IMR-90 (cell line): ENCODE results near the gene THSD1. TPM values are rescaled to one million over a fixed set of nuclear protein-coding genes. Genes with fewer than 3 reads are reported as not detected.

ENCODE experiments used
- ATAC-seq: fragments of 200-7000 bp; cut with Tn5 transposase; 2 replicates; pipeline ENCODE4 v1.9.1; 2020; ENCODE audit warnings: low read depth, mild to moderate bottlenecking, moderate library complexity
- BruUV-seq: library from RNA; stranded (reverse); fragments of 400-500 nt; replicated peaks from 2 replicates; lab custom pipeline; 2021; lab: Mats Ljungman, UMichigan
- CTCF ChIA-PET: fragments of 300-600 bp; formaldehyde crosslinking; extraction: SDS; loops from one replicate; lab custom pipeline; 2021; ENCODE audit warnings: antibody characterized with exemption; lab: Yijun Ruan, JAX
- POLR2A ChIA-PET: fragments of 300-600 bp; sonication (Branson Sonifier 250); formaldehyde crosslinking; loops from one replicate; lab custom pipeline; 2022; ENCODE audit warnings: antibody characterized with exemption; ENCODE audit not compliant: unreplicated experiment; lab: Charles Lee
- DNase-seq: peaks from one replicate; pipeline ENCODE4 v3.0.0; 2013
- H2AFZ ChIP-seq: replicated peaks from 2 replicates; pipeline ENCODE3; 2013; ENCODE audit warnings: low read length, mild to moderate bottlenecking; ENCODE audit not compliant: poor library complexity
- H2AK5ac ChIP-seq: 2 replicates; pipeline ENCODE4 v1.6.1; 2013; ENCODE audit warnings: low read depth, low read length, inconsistent platforms
- H2AK9ac ChIP-seq: replicated peaks from 2 replicates; pipeline ENCODE3; 2013; ENCODE audit warnings: mild to moderate bottlenecking, low read depth, low read length, moderate library complexity; ENCODE audit not compliant: poor library complexity
- H2BK120ac ChIP-seq: 2 replicates; pipeline ENCODE4 v1.6.1; 2013; ENCODE audit warnings: low read depth, low read length, inconsistent platforms
- H2BK15ac ChIP-seq: 3 replicates; pipeline ENCODE4 v1.6.1; 2013; ENCODE audit warnings: low read depth, low read length, inconsistent platforms
- H2BK20ac ChIP-seq: 2 replicates; pipeline ENCODE4 v1.6.1; 2013; ENCODE audit warnings: low read depth, mild to moderate bottlenecking, inconsistent platforms, low read length, moderate library complexity
- H2BK5ac ChIP-seq: 2 replicates; pipeline ENCODE4 v1.6.1; 2013; ENCODE audit warnings: mild to moderate bottlenecking, low read depth, low read length, inconsistent platforms; ENCODE audit not compliant: poor library complexity, severe bottlenecking
- H3K14ac ChIP-seq: replicated peaks from 2 replicates; pipeline ENCODE4 v1.6.1; 2013; ENCODE audit warnings: low read depth, low read length, inconsistent platforms
- H3K18ac ChIP-seq: 2 replicates; pipeline ENCODE4 v1.6.1; 2013; ENCODE audit warnings: low read depth, low read length, control low read depth
- H3K23ac ChIP-seq: 2 replicates; pipeline ENCODE4 v1.6.1; 2013; ENCODE audit warnings: low read depth, low read length, inconsistent platforms
- H3K27ac ChIP-seq: 2 replicates; pipeline ENCODE4 v1.5.1; 2013; ENCODE audit warnings: mild to moderate bottlenecking, control low read depth, low read length; ENCODE audit not compliant: insufficient read depth
- H3K27me3 ChIP-seq: 2 replicates; pipeline ENCODE4 v1.6.1; 2013; ENCODE audit warnings: low read length; ENCODE audit not compliant: control insufficient read depth, insufficient read depth
- H3K36me3 ChIP-seq: 2 replicates; pipeline ENCODE4 v1.6.1; 2013; ENCODE audit warnings: low read length, mixed read lengths; ENCODE audit not compliant: control insufficient read depth, insufficient read depth
- H3K4ac ChIP-seq: 2 replicates; pipeline ENCODE4 v1.6.1; 2013; ENCODE audit warnings: low read depth, low read length, inconsistent platforms
- H3K4me1 ChIP-seq: 2 replicates; pipeline ENCODE4 v1.6.1; 2013; ENCODE audit warnings: low read length, mixed read lengths; ENCODE audit not compliant: control insufficient read depth, insufficient read depth
- H3K4me2 ChIP-seq: 2 replicates; pipeline ENCODE4 v1.6.1; 2013; ENCODE audit warnings: low read depth, mild to moderate bottlenecking, control low read depth, low read length, moderate library complexity
- H3K4me3 ChIP-seq: 2 replicates; pipeline ENCODE4 v1.5.1; 2013; ENCODE audit warnings: low read depth, mild to moderate bottlenecking, control low read depth, low read length, moderate library complexity; ENCODE audit not compliant: insufficient read depth
- H3K56ac ChIP-seq: 2 replicates; pipeline ENCODE4 v1.6.1; 2013; ENCODE audit warnings: low read length, inconsistent platforms; ENCODE audit not compliant: insufficient read depth; ENCODE audit errors: extremely low read depth
- H3K79me1 ChIP-seq, 2 experiments: 2 replicates each; pipeline ENCODE4 v1.6.1; 2013; ENCODE audit warnings: low read length in 2 of 2, inconsistent platforms in 1 of 2, low read depth in 1 of 2
- H3K9ac ChIP-seq: 2 replicates; pipeline ENCODE4 v1.6.1; 2013; ENCODE audit warnings: low read depth, low read length, control low read depth
- H3K9me1 ChIP-seq: 2 replicates; pipeline ENCODE4 v1.6.1; 2013; ENCODE audit warnings: low read length, inconsistent platforms; ENCODE audit not compliant: insufficient read depth
- H3K9me3 ChIP-seq: 2 replicates; pipeline ENCODE4 v1.6.1; 2013; ENCODE audit warnings: low read length; ENCODE audit not compliant: control insufficient read depth, insufficient read depth
- H4K20me1 ChIP-seq: 2 replicates; pipeline ENCODE4 v1.6.1; 2013; ENCODE audit warnings: low read length, inconsistent platforms; ENCODE audit not compliant: insufficient read depth
- H4K5ac ChIP-seq: 2 replicates; pipeline ENCODE4 v1.6.1; 2013; ENCODE audit warnings: mild to moderate bottlenecking, low read depth, low read length, control low read depth
- H4K8ac ChIP-seq, 2 experiments: 2 replicates each; pipeline ENCODE4 v1.6.1; 2013; ENCODE audit warnings: low read depth in 2 of 2, low read length in 2 of 2, control low read depth in 1 of 2, inconsistent platforms in 1 of 2
- H4K91ac ChIP-seq: 2 replicates; pipeline ENCODE4 v1.6.1; 2013; ENCODE audit warnings: low read depth, low read length, inconsistent platforms; ENCODE audit not compliant: insufficient read depth
- BHLHE40 ChIP-seq: fragments of 150-350 bp; IDR thresholded peaks from 2 replicates; pipeline ENCODE4 v1.6.1; 2016; ENCODE audit warnings: mild to moderate bottlenecking, low read depth, low read length
- CHD1 ChIP-seq: IDR thresholded peaks from 2 replicates; pipeline ENCODE4 v1.6.1; 2012; ENCODE audit warnings: low read depth, low read length, improper control_type of control experiment
- CTCF ChIP-seq: conservative IDR thresholded peaks from 2 replicates; pipeline ENCODE4 v1.5.1; 2012; ENCODE audit warnings: mild to moderate bottlenecking, low read depth, low read length, improper control_type of control experiment
- FOS ChIP-seq: fragments of 150-350 bp; IDR thresholded peaks from 2 replicates; pipeline ENCODE4 v1.6.1; 2016; ENCODE audit warnings: low read depth, low read length
- MAZ ChIP-seq: IDR thresholded peaks from 2 replicates; pipeline ENCODE4 v1.6.1; 2012; ENCODE audit warnings: low read depth, mild to moderate bottlenecking, low read length, improper control_type of control experiment, moderate library complexity, borderline replicate concordance
- NFE2L2 ChIP-seq: fragments of 150-350 bp; IDR thresholded peaks from 2 replicates; pipeline ENCODE4 v1.6.1; 2016; ENCODE audit warnings: low read depth, mild to moderate bottlenecking, low read length
- POLR2A ChIP-seq: IDR thresholded peaks from 2 replicates; pipeline ENCODE4 v1.6.1; 2012; ENCODE audit warnings: mild to moderate bottlenecking, low read depth, low read length
- RAD21 ChIP-seq: IDR thresholded peaks from 2 replicates; pipeline ENCODE4 v1.6.1; 2012; ENCODE audit warnings: low read length, improper control_type of control experiment
- RCOR1 ChIP-seq: IDR thresholded peaks from 2 replicates; pipeline ENCODE4 v1.6.1; 2012; ENCODE audit warnings: mild to moderate bottlenecking, low read length, improper control_type of control experiment; ENCODE audit not compliant: insufficient replicate concordance
- RFX5 ChIP-seq: IDR thresholded peaks from 2 replicates; pipeline ENCODE4 v1.8.0; 2012; ENCODE audit warnings: low read depth, mild to moderate bottlenecking, low read length, moderate library complexity
- SMC3 ChIP-seq: fragments of 150-350 bp; IDR thresholded peaks from 2 replicates; pipeline ENCODE4 v1.6.1; 2016; ENCODE audit warnings: low read depth, mild to moderate bottlenecking, antibody characterized with exemption, low read length, moderate library complexity
- USF2 ChIP-seq: fragments of 150-350 bp; IDR thresholded peaks from 2 replicates; pipeline ENCODE4 v1.6.1; 2017; ENCODE audit warnings: mild to moderate bottlenecking, antibody characterized with exemption, low read length, low read depth
- WGBS, 2 experiments: methylation state at CpG; one replicate each; pipeline versions ENCODE4 v1.1.5 to v1.1.7; 2013; ENCODE audit warnings: missing lambda C conversion rate in 2 of 2; ENCODE audit not compliant: insufficient read length in 1 of 2; ENCODE audit errors: extremely low coverage in 2 of 2; 5-methylcytosine and 5-hydroxymethylcytosine counted together
- dilution Hi-C: fragments of 300-500 bp; cut with HindIII; formaldehyde crosslinking; loops from one replicate; pipeline ENCODE4 v1.14.3; 2018; ENCODE audit warnings: low sequenced_read_pairs; ENCODE audit not compliant: unreplicated experiment
- in situ Hi-C: fragments of 300-500 bp; cut with MboI; formaldehyde crosslinking; loops from 3 replicates; pipeline ENCODE4 v1.14.3; 2019; ENCODE audit warnings: low sequenced_read_pairs, inconsistent platforms, mixed read lengths
- intact Hi-C: fragments of 100-400 bp; cut with micrococcal nuclease; formaldehyde crosslinking; loops from 2 replicates; pipeline ENCODE4 v1.10.0; 2022
- polyA plus RNA-seq, 3 experiments: library from polyadenylated mRNA; depleted of rRNA; stranded (reverse); fragments of >200 nt; gene quantifications; 2 replicates each; pipeline ENCODE4 v1.2.3, GENCODE V29; 2012; ENCODE audit warnings: low replicate concordance in 1 of 3
- total RNA-seq: library from RNA; depleted of rRNA; stranded (reverse); fragments of >200 nt; gene quantifications from 2 replicates; pipeline ENCODE4 v1.2.3, GENCODE V29; 2012
- TF ChIP-seq, protein P1 (sequence below): fragments of 150-350 bp; IDR thresholded peaks from 2 replicates; pipeline ENCODE4 v1.6.1; 2016; ENCODE audit warnings: low read depth, mild to moderate bottlenecking, low read length, moderate library complexity, borderline replicate concordance

THSD1 gene
- total and polyA plus RNA-seq, 2 of the 4 experiments (the other 2 are of a cell fraction): 12.1 to 19.0 TPM

GRCh38 chr13:52451135-52451804, 45.3 kb upstream of the THSD1 start:
- BruUV-seq: no TSS peak
- H3K4me2 ChIP-seq: no peak overlapping the region
- H2AFZ ChIP-seq: no peak overlapping the region
- H3K27ac ChIP-seq: no peak overlapping the region
- no peak overlapping the region for H3K4me3 ChIP-seq
- no peak overlapping the region for H4K91ac ChIP-seq
- H2AK9ac ChIP-seq: no peak overlapping the region
- H3K23ac ChIP-seq: no peak overlapping the region
- H3K9ac ChIP-seq: no peak overlapping the region
- H4K20me1 ChIP-seq: peaks cover 5% of the 10 kb centered on the region; the same call in 1 of the 2 replicates
- dilution Hi-C loops (no loop called here), in situ Hi-C loops (loop anchor here (10.0 to 25.0 kb wide), 3 partner anchors 204 to 439 kb away; partner anchors contain the start of genes ALG11, ATP7B, SUGT1 and UTP14C), intact Hi-C loops (loop anchor here (2.0 to 10.0 kb wide), 6 partner anchors 104 to 996 kb away; partner anchors contain the start of genes ALG11, ATP7B and INTS6)
- ATAC-seq (no peak), DNase-seq (no peak)
- H2BK20ac ChIP-seq: no peak overlapping the region
- no peaks in the 10 kb centered on the region for H3K27me3 ChIP-seq
- H4K5ac ChIP-seq: no peak overlapping the region
- ChIA-PET CTCF (interaction anchor here (0.6 to 1.5 kb wide), 24 partner anchors 8 to 636 kb away, joined by 3 to 7 read pairs (median 4); partner anchors contain the start of genes ALG11, NEK3 and THSD1), POLR2A (no interaction called here)
- no peak overlapping the region for H3K14ac ChIP-seq
- no peak overlapping the region for H3K56ac ChIP-seq
- H3K79me1 ChIP-seq: peaks cover 19 to 37% of the 10 kb centered on the region in 2 experiments; a peak in 3 of 4 replicates
- no peak overlapping the region for H3K4ac ChIP-seq
- no peak overlapping the region for H2BK5ac ChIP-seq
- TF ChIP-seq NFE2L2 (no peak), CTCF (no peak), SMC3 (no peak), POLR2A (no peak), MAZ (no peak), RFX5 (no peak), BHLHE40 (no peak), CHD1 (no peak), FOS (no peak), RCOR1 (no peak), USF2 (no peak), RAD21 (no peak)
- TF ChIP-seq, protein P1, sequence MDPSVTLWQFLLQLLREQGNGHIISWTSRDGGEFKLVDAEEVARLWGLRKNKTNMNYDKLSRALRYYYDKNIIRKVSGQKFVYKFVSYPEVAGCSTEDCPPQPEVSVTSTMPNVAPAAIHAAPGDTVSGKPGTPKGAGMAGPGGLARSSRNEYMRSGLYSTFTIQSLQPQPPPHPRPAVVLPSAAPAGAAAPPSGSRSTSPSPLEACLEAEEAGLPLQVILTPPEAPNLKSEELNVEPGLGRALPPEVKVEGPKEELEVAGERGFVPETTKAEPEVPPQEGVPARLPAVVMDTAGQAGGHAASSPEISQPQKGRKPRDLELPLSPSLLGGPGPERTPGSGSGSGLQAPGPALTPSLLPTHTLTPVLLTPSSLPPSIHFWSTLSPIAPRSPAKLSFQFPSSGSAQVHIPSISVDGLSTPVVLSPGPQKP: no peak
- H3K18ac ChIP-seq: no peak overlapping the region
- no CpG with 5 or more reads among the region's 24 CpGs for WGBS, 2 experiments
- H4K8ac ChIP-seq: no peak overlapping the region
- H2AK5ac ChIP-seq: no peak overlapping the region
- H2BK120ac ChIP-seq: no peak overlapping the region
- H3K4me1 ChIP-seq: peaks cover 7% of the 10 kb centered on the region
- H3K36me3 ChIP-seq: no peaks in the 10 kb centered on the region
- peaks cover 11% of the 10 kb centered on the region for H3K9me1 ChIP-seq
- no peak overlapping the region for H2BK15ac ChIP-seq
- H3K9me3 ChIP-seq: no peaks in the 10 kb centered on the region
